SK-N-SH treated with all-trans-retinoic acid at 6 μM for 48 hours (cell line): ENCODE measurements around the gene LMNB1.
"Not testable (repeated sequence)": the region's sequence is repeated elsewhere in the genome, so short reads cannot be mapped to it uniquely, and the experiment has no call there.

Experiments
- ATAC-seq: fragments of 200-7000 bp; cut with Tn5 transposase; 3 replicates; pipeline ENCODE4 v1.9.1; 2020; ENCODE audit warnings: mild to moderate bottlenecking, moderate library complexity
- ARNTL ChIP-seq: fragments of 450-650 bp; formaldehyde crosslinking; IDR thresholded peaks from 2 replicates; pipeline ENCODE4 v1.5.0; 2020; ENCODE audit warnings: low read depth, mild to moderate bottlenecking, moderate library complexity, borderline replicate concordance
- CSDC2 ChIP-seq: fragments of 250-450 bp; sonication (Bioruptor Pico); IDR thresholded peaks from 2 replicates; pipeline ENCODE4 v1.5.0; 2020; ENCODE audit warnings: mild to moderate bottlenecking, moderate library complexity
- ESRRG ChIP-seq: fragments of 250-450 bp; sonication (Bioruptor Pico); IDR thresholded peaks from 2 replicates; pipeline ENCODE4 v1.6.1; 2021; ENCODE audit warnings: mild to moderate bottlenecking
- GLIS3 ChIP-seq: fragments of 250-450 bp; sonication (Bioruptor Pico); IDR thresholded peaks from 2 replicates; pipeline ENCODE4 v1.5.0; 2020; ENCODE audit warnings: mild to moderate bottlenecking, moderate library complexity
- OSR1 ChIP-seq: fragments of 250-450 bp; sonication (Bioruptor Pico); IDR thresholded peaks from 2 replicates; pipeline ENCODE4 v1.8.0; 2022; ENCODE audit warnings: moderate library complexity, mild to moderate bottlenecking, inconsistent platforms
- PPARA ChIP-seq: fragments of 250-450 bp; sonication (Bioruptor Pico); IDR thresholded peaks from 2 replicates; pipeline ENCODE4 v1.5.0; 2020; ENCODE audit warnings: mild to moderate bottlenecking, borderline replicate concordance
- RARB ChIP-seq: fragments of 250-450 bp; sonication (Bioruptor Pico); IDR thresholded peaks from 2 replicates; pipeline ENCODE4 v1.8.0; 2021; ENCODE audit warnings: mild to moderate bottlenecking, moderate library complexity
- SNAI2 ChIP-seq: fragments of 250-450 bp; sonication (Bioruptor Pico); IDR thresholded peaks from 2 replicates; pipeline ENCODE4 v1.5.0; 2020; ENCODE audit warnings: mild to moderate bottlenecking, moderate library complexity
- TCF4 ChIP-seq: fragments of 250-450 bp; sonication (Bioruptor Pico); IDR thresholded peaks from 2 replicates; pipeline ENCODE4 v1.8.0; 2021; ENCODE audit warnings: mild to moderate bottlenecking, moderate library complexity, borderline replicate concordance
- TOX ChIP-seq: fragments of 250-450 bp; sonication (Bioruptor Pico); IDR thresholded peaks from 2 replicates; pipeline ENCODE4 v1.8.0; 2021; ENCODE audit warnings: mild to moderate bottlenecking, moderate library complexity, borderline replicate concordance
- ZC3H10 ChIP-seq: fragments of 250-450 bp; sonication (Bioruptor Pico); IDR thresholded peaks from 2 replicates; pipeline ENCODE4 v1.5.1; 2021; ENCODE audit warnings: mild to moderate bottlenecking, moderate library complexity
- ZFP3 ChIP-seq: fragments of 250-450 bp; sonication (Bioruptor Pico); IDR thresholded peaks from 2 replicates; pipeline ENCODE4 v1.5.0; 2020; ENCODE audit warnings: mild to moderate bottlenecking, moderate library complexity
- ZFP30 ChIP-seq: fragments of 450-650 bp; formaldehyde crosslinking; IDR thresholded peaks from 2 replicates; pipeline ENCODE4 v1.5.0; 2022; ENCODE audit warnings: mild to moderate bottlenecking, moderate library complexity
- ZNF565 ChIP-seq: fragments of 450-650 bp; formaldehyde crosslinking; conservative IDR thresholded peaks from 2 replicates; pipeline ENCODE4 v1.5.0; 2020; ENCODE audit warnings: low read depth, mild to moderate bottlenecking, moderate library complexity
- ZNF70 ChIP-seq: fragments of 450-650 bp; formaldehyde crosslinking; IDR thresholded peaks from 2 replicates; pipeline ENCODE4 v1.5.0; 2020; ENCODE audit warnings: mild to moderate bottlenecking, moderate library complexity
- ZNF8 ChIP-seq: fragments of 450-650 bp; formaldehyde crosslinking; IDR thresholded peaks from 2 replicates; pipeline ENCODE4 v1.5.0; 2020; ENCODE audit warnings: mild to moderate bottlenecking, moderate library complexity
- TF ChIP-seq, protein P1 (sequence below): fragments of 250-450 bp; sonication (Bioruptor Pico); IDR thresholded peaks from 2 replicates; pipeline ENCODE4 v1.5.1; 2020; ENCODE audit warnings: low read depth, mild to moderate bottlenecking, moderate library complexity
- TF ChIP-seq, protein P2 (sequence below): fragments of 250-450 bp; sonication (Bioruptor Pico); IDR thresholded peaks from 2 replicates; pipeline ENCODE4 v1.5.1; 2021; ENCODE audit warnings: mild to moderate bottlenecking, moderate library complexity
- TF ChIP-seq, protein P3 (sequence below): fragments of 250-450 bp; sonication (Bioruptor Pico); IDR thresholded peaks from 2 replicates; pipeline ENCODE4 v1.5.0; 2020; ENCODE audit warnings: mild to moderate bottlenecking, moderate library complexity
- TF ChIP-seq, protein P4 (sequence below): fragments of 250-450 bp; sonication (Bioruptor Pico); IDR thresholded peaks from 2 replicates; pipeline ENCODE4 v1.8.0; 2021; ENCODE audit warnings: low read depth, mild to moderate bottlenecking, moderate library complexity, borderline replicate concordance
- TF ChIP-seq, protein P5 (sequence below): fragments of 250-450 bp; sonication (Bioruptor Pico); IDR thresholded peaks from 2 replicates; pipeline ENCODE4 v1.8.0; 2020; ENCODE audit warnings: mild to moderate bottlenecking, moderate library complexity, borderline replicate concordance

LMNB1 gene

DNA sequence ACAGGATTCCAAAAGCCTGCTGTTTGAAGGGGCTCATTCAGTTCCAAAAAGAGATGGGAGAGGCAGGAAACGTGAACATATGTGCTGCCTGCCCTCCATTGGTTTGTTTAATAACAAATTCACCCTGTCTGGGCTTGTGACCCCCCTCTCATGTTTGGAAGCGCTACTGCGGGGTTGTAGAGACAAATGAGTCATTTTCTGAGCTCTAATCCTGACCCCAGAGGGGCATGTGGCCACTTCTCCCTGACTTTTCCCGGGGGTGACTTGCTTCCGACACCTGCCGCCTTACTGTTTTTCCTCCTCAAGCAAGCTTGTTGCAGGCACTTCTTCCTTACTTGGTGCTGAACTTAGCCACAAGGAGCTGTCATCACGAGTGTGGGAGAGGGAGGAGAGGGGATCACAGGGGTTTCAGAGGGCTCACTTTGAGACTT lies 75.9 kb downstream of the LMNB1 start:
- no peak for ATAC-seq

DNA sequence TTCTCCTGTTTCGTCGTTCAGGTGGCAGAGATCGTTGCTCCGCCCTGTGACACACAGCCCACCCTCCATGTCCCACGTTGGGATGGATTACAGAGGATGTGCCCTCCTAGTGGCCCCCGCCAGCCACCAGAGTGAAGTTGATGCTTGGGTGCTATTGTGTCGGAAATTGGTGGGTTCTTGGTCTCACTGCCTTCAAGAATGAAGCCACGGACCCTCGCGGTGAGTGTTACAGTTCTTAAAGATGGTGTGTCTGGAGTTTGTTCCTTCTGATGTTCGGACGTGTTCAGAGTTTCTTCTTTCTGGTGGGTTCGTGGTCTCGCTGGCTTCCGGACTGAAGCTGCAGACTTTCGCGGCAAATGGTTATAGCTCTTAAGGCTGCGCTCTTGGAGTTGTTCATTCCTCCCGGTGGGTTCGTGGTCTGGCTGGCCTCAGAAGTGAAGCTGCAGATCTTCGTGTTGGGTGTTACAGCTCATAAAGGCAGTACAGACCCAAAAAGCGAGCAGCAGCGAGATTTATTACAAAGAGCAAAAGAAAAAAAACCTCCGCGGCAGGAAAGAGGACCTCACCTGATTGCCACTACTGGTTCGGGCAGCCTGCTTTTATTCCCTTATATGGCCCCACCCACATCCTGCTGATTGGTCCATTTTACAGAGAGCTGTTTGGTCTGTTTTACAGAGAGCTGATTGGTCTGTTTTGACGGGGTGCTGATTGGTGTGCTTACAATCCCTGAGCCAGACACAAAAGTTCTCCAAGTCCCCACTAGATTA lies 76.8 kb downstream of the LMNB1 start:
- ATAC-seq, result not testable (repeated sequence)

More for the DNA sequence above, 75.9 kb downstream of the LMNB1 start:
- TF ChIP-seq, protein P1, sequence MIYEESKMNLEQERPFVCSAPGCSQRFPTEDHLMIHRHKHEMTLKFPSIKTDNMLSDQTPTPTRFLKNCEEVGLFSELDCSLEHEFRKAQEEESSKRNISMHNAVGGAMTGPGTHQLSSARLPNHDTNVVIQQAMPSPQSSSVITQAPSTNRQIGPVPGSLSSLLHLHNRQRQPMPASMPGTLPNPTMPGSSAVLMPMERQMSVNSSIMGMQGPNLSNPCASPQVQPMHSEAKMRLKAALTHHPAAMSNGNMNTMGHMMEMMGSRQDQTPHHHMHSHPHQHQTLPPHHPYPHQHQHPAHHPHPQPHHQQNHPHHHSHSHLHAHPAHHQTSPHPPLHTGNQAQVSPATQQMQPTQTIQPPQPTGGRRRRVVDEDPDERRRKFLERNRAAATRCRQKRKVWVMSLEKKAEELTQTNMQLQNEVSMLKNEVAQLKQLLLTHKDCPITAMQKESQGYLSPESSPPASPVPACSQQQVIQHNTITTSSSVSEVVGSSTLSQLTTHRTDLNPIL (CRISPR knock-in tag), result no peak
- TF ChIP-seq TCF4 (CRISPR knock-in tag) (no peak), TOX (CRISPR knock-in tag) (no peak), ZFP3 (CRISPR knock-in tag) (no peak), CSDC2 (CRISPR knock-in tag) (no peak), SNAI2 (CRISPR knock-in tag) (no peak), ZNF565 (no peak), ARNTL (CRISPR knock-in tag) (no peak), OSR1 (no peak), PPARA (no peak), ZNF70 (CRISPR knock-in tag) (no peak), ZNF8 (CRISPR knock-in tag) (no peak), RARB (CRISPR knock-in tag) (no peak), ESRRG (CRISPR knock-in tag) (no peak), GLIS3 (CRISPR knock-in tag) (no peak), ZFP30 (CRISPR knock-in tag) (no peak)
- TF ChIP-seq, protein P2, sequence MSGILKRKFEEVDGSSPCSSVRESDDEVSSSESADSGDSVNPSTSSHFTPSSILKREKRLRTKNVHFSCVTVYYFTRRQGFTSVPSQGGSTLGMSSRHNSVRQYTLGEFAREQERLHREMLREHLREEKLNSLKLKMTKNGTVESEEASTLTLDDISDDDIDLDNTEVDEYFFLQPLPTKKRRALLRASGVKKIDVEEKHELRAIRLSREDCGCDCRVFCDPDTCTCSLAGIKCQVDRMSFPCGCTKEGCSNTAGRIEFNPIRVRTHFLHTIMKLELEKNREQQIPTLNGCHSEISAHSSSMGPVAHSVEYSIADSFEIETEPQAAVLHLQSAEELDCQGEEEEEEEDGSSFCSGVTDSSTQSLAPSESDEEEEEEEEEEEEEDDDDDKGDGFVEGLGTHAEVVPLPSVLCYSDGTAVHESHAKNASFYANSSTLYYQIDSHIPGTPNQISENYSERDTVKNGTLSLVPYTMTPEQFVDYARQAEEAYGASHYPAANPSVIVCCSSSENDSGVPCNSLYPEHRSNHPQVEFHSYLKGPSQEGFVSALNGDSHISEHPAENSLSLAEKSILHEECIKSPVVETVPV, result no peak
- TF ChIP-seq, protein P3, sequence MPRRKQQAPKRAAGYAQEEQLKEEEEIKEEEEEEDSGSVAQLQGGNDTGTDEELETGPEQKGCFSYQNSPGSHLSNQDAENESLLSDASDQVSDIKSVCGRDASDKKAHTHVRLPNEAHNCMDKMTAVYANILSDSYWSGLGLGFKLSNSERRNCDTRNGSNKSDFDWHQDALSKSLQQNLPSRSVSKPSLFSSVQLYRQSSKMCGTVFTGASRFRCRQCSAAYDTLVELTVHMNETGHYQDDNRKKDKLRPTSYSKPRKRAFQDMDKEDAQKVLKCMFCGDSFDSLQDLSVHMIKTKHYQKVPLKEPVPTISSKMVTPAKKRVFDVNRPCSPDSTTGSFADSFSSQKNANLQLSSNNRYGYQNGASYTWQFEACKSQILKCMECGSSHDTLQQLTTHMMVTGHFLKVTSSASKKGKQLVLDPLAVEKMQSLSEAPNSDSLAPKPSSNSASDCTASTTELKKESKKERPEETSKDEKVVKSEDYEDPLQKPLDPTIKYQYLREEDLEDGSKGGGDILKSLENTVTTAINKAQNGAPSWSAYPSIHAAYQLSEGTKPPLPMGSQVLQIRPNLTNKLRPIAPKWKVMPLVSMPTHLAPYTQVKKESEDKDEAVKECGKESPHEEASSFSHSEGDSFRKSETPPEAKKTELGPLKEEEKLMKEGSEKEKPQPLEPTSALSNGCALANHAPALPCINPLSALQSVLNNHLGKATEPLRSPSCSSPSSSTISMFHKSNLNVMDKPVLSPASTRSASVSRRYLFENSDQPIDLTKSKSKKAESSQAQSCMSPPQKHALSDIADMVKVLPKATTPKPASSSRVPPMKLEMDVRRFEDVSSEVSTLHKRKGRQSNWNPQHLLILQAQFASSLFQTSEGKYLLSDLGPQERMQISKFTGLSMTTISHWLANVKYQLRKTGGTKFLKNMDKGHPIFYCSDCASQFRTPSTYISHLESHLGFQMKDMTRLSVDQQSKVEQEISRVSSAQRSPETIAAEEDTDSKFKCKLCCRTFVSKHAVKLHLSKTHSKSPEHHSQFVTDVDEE (CRISPR knock-in tag), result no peak
- TF ChIP-seq, protein P4, sequence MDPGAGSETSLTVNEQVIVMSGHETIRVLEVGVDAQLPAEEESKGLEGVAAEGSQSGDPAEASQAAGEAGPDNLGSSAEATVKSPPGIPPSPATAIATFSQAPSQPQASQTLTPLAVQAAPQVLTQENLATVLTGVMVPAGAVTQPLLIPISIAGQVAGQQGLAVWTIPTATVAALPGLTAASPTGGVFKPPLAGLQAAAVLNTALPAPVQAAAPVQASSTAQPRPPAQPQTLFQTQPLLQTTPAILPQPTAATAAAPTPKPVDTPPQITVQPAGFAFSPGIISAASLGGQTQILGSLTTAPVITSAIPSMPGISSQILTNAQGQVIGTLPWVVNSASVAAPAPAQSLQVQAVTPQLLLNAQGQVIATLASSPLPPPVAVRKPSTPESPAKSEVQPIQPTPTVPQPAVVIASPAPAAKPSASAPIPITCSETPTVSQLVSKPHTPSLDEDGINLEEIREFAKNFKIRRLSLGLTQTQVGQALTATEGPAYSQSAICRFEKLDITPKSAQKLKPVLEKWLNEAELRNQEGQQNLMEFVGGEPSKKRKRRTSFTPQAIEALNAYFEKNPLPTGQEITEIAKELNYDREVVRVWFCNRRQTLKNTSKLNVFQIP (CRISPR knock-in tag), result no peak
- TF ChIP-seq, protein P5, sequence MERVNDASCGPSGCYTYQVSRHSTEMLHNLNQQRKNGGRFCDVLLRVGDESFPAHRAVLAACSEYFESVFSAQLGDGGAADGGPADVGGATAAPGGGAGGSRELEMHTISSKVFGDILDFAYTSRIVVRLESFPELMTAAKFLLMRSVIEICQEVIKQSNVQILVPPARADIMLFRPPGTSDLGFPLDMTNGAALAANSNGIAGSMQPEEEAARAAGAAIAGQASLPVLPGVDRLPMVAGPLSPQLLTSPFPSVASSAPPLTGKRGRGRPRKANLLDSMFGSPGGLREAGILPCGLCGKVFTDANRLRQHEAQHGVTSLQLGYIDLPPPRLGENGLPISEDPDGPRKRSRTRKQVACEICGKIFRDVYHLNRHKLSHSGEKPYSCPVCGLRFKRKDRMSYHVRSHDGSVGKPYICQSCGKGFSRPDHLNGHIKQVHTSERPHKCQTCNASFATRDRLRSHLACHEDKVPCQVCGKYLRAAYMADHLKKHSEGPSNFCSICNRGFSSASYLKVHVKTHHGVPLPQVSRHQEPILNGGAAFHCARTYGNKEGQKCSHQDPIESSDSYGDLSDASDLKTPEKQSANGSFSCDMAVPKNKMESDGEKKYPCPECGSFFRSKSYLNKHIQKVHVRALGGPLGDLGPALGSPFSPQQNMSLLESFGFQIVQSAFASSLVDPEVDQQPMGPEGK, result no peak

DNA sequence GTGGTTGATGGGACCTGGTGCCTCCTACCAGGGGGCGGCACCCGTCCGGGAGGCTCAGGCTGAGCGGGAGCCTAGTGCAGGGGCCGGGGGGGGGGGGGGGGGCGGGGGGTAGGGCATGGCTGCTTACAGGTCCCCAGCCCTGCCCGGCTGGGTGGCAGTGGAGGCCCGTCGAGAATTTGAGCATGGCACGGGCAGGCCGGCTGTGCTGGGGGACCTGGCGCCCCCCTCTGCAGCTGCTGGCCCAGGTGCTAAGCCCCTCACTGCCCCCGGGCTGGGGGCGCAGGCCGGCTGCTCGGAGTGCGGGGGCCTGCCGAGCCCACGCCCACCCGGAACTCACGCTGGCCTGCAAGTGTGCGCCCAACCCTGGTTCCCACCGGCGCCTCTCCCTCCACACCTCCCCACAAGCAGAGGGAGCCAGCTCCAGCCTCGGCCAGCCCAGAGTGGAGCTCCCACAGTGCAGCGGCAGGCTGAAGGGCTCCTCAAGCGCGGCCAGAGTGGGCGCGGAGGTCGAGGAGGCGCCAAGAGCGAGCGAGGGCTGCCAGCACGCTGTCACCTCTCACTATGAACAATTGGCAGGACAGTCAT lies 77.7 kb downstream of the LMNB1 start:
- no peak for ATAC-seq
- no peak for TF ChIP-seq OSR1
- no peak for TF ChIP-seq TOX (CRISPR knock-in tag)
- TF ChIP-seq, protein P4 (CRISPR knock-in tag), result no peak
- no peak for TF ChIP-seq ZC3H10 (CRISPR knock-in tag)
- TF ChIP-seq, protein P1 (CRISPR knock-in tag), result no peak
- no peak for TF ChIP-seq ZFP30 (CRISPR knock-in tag)
- TF ChIP-seq ZNF565, result no peak
- no peak for TF ChIP-seq RARB (CRISPR knock-in tag)
- no peak for TF ChIP-seq SNAI2 (CRISPR knock-in tag)
- TF ChIP-seq ARNTL (CRISPR knock-in tag), result no peak
- TF ChIP-seq ZNF70 (CRISPR knock-in tag), result no peak
- no peak for TF ChIP-seq GLIS3 (CRISPR knock-in tag)
- TF ChIP-seq ZNF8 (CRISPR knock-in tag), result no peak
